SKM-1 (cell line): ENCODE results near the gene GPATCH8.
"Not testable (repeated sequence)": the region's sequence is repeated elsewhere in the genome, so short reads cannot be mapped to it uniquely, and the experiment has no call there.

Experiments
- DNase-seq: peaks from one replicate; lab custom pipeline; 2025; ENCODE audit not compliant: unreplicated experiment; lab: John Stamatoyannopoulos, UW

The GPATCH8 gene

GRCh38 chr17:44527954-44528353 is 24.7 kb upstream of the GPATCH8 start:
- DNase-seq = no peak

- no peak for DNase-seq
Measured at GRCh38 chr17:44527102-44527501, 23.9 kb upstream of the GPATCH8 start.

GRCh38 chr17:44523672-44523972 is 20.4 kb upstream of the GPATCH8 start:
- no peak for DNase-seq

- DNase-seq = peak; percentile 40
Measured at GRCh38 chr17:44522883-44523671, 19.9 kb upstream of the GPATCH8 start.

GRCh38 chr17:44518032-44518431 is 14.8 kb upstream of the GPATCH8 start:
- DNase-seq = no peak

- not testable (repeated sequence) for DNase-seq
Measured at GRCh38 chr17:44511241-44512134, 8.3 kb upstream of the GPATCH8 start.

- DNase-seq = not testable (repeated sequence)
Measured at GRCh38 chr17:44506939-44507604, 3.9 kb upstream of the GPATCH8 start.

GRCh38 chr17:44502598-44503146 is 534 bp downstream of the GPATCH8 start:
- no peak for DNase-seq

- no peak for DNase-seq
Measured at GRCh38 chr17:44501866-44502375, 1.3 kb downstream of the GPATCH8 start.

- DNase-seq = no peak
Measured at GRCh38 chr17:44499722-44500121, 3.5 kb downstream of the GPATCH8 start.

- no peak for DNase-seq
Measured at GRCh38 chr17:44496815-44497214, 6.4 kb downstream of the GPATCH8 start.

- no peak for DNase-seq
Measured at GRCh38 chr17:44493339-44493738, 9.9 kb downstream of the GPATCH8 start.

GRCh38 chr17:44492706-44493272 is 10.4 kb downstream of the GPATCH8 start:
- no peak for DNase-seq

GRCh38 chr17:44489581-44489980 is 13.6 kb downstream of the GPATCH8 start:
- no peak for DNase-seq

GRCh38 chr17:44487170-44487569 is 16.0 kb downstream of the GPATCH8 start:
- DNase-seq = no peak

GRCh38 chr17:44473367-44473766 is 29.8 kb downstream of the GPATCH8 start:
- no peak for DNase-seq

GRCh38 chr17:44469676-44470075 is 33.5 kb downstream of the GPATCH8 start:
- DNase-seq = no peak

- no peak for DNase-seq
Measured at GRCh38 chr17:44467108-44467507, 36.1 kb downstream of the GPATCH8 start.

- DNase-seq = no peak
Measured at GRCh38 chr17:44466339-44466738, 36.9 kb downstream of the GPATCH8 start.

GRCh38 chr17:44465897-44466296 is 37.3 kb downstream of the GPATCH8 start:
- no peak for DNase-seq

GRCh38 chr17:44465276-44465675 is 37.9 kb downstream of the GPATCH8 start:
- DNase-seq = no peak
